Measurements from ENCODE around the gene VPS54. TPM values are rescaled to one million over a fixed set of nuclear protein-coding genes. Genes with fewer than 3 reads are reported as not detected.

Gene VPS54
- total RNA-seq, 4 donors from 2014 or later, result 21.7 to 33.2 (median 27.2) TPM

DNA sequence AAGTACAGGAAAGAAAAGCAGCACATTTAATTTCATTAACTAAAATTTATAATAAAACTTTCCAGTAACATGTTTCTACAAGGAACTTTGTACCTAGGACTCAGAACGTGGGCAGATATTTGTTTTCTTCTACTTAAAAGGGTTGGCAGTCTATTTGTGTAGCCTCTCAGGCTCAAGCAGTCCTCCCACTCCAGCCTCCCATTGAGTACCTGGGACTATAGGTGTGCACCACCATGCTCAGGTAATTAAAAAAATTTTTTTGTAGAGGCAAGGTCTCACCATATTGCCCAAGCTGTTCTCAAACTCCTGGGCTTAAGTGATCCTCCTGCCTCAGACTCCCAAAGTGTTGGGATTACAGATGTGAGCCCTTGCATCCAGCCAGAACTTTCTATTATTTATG lies 140.7 kb downstream of the VPS54 start:
- H3K36me3 ChIP-seq, result peaks cover 0 to 17% of the 10 kb centered on the region in 2 donors
- peaks cover 10 to 61% (median 21%) of the 10 kb centered on the region in 3 donors for H3K4me1 ChIP-seq
- 75 to 79% methylated on average over 1 of the region's 1 CpG for WGBS, 2 donors (ENCODE audit: low coverage in 1 of 2)
- no peak overlapping the region for H3K4me3 ChIP-seq
- no peaks in the 10 kb centered on the region for H3K27me3 ChIP-seq
- H3K9me3 ChIP-seq, result no peaks in the 10 kb centered on the region
- TF ChIP-seq POLR2A (IDR thresholded peaks at IDR 0.05) (no peak), EP300 (IDR thresholded peaks at IDR 0.05) (no peak), POLR2AphosphoS5 (IDR thresholded peaks at IDR 0.05) (no peak)
- TF ChIP-seq, protein P1, sequence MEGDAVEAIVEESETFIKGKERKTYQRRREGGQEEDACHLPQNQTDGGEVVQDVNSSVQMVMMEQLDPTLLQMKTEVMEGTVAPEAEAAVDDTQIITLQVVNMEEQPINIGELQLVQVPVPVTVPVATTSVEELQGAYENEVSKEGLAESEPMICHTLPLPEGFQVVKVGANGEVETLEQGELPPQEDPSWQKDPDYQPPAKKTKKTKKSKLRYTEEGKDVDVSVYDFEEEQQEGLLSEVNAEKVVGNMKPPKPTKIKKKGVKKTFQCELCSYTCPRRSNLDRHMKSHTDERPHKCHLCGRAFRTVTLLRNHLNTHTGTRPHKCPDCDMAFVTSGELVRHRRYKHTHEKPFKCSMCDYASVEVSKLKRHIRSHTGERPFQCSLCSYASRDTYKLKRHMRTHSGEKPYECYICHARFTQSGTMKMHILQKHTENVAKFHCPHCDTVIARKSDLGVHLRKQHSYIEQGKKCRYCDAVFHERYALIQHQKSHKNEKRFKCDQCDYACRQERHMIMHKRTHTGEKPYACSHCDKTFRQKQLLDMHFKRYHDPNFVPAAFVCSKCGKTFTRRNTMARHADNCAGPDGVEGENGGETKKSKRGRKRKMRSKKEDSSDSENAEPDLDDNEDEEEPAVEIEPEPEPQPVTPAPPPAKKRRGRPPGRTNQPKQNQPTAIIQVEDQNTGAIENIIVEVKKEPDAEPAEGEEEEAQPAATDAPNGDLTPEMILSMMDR (IDR thresholded peaks at IDR 0.05), result no peak
- no peak for ATAC-seq
- H3K27ac ChIP-seq, result no peak overlapping the region

DNA sequence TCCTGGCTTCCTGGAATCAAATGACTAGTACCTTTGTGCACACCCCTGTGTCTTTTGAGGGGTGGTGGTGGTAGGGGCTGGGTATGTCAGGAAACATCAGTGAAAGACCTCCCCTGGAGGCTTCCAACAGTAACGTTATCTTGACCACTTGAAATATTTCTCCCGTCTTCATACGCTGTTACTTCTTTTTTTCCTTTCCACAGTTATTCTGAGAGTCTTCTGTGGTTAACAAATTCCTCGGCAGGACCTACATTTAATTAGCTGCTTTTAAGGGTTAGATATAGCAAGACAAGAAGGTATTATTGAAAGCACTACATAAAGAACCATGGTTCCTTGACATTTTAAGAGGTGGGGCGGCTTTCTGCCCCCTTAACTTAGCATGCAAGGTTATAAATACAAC lies 142.9 kb downstream of the VPS54 start:
- no peaks in the 10 kb centered on the region for H3K27me3 ChIP-seq
- 90 to 100% methylated on average over 2 to 5 of the region's 5 CpGs for WGBS, 2 donors (ENCODE audit: low coverage in 1 of 2)
- TF ChIP-seq POLR2A (IDR thresholded peaks at IDR 0.05), result no peak
- TF ChIP-seq, protein P1 (IDR thresholded peaks at IDR 0.05), result no peak
- TF ChIP-seq POLR2AphosphoS5 (IDR thresholded peaks at IDR 0.05), result no peak
- no peak for TF ChIP-seq EP300 (IDR thresholded peaks at IDR 0.05)
- peaks cover 0 to 11% of the 10 kb centered on the region in 2 donors for H3K36me3 ChIP-seq
- no peak overlapping the region for H3K4me3 ChIP-seq
- no peak for ATAC-seq
- H3K4me1 ChIP-seq, result peaks cover 22 to 66% (median 29%) of the 10 kb centered on the region in 3 donors
- H3K9me3 ChIP-seq, result no peaks in the 10 kb centered on the region
- peak overlapping the region in 3 of 4 donors; percentile 59 to 83 (median 70) for H3K27ac ChIP-seq

DNA sequence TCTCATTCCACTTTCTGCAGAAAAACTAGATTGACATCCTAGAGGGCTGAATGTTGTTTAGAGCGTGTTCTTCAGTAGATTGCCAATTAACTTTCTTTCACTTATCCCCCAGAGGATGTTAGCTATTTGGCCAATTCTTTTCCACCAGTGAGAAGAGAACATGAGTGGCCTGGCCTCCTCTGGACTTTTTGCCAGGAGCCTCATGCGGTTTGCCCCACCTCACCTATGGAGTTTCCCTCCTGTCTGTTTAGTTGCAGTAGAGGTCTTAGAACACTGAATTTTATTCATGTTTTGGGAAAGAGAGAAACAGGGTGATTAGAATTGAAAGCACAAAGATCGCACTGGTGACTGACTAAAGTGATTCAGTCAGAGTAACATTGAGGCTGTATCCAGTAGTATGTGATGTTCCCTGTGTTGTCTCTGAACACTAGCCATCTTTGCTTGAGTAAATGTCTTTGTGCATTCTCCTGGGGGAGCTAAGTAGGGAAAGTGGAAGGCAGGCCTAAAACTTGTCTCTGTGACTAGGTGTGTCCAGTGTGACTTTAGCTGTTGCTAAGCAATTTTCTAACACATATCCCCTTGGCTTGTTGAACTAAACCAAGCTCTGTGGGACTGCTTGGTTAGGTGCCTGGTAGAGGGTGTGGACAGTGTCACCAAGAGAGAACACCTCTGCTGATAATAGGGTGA lies 143.5 kb downstream of the VPS54 start:
- H3K4me1 ChIP-seq, result peaks cover 26 to 70% (median 32%) of the 10 kb centered on the region in 3 donors
- 61 to 88% methylated on average over 2 to 3 of the region's 3 CpGs for WGBS, 2 donors (ENCODE audit: low coverage in 1 of 2)
- peak; percentile 32 for ATAC-seq
- H3K27ac ChIP-seq, result peak overlapping the region in 3 of 4 donors; percentile 59 to 83 (median 70)
- peaks cover 0 to 11% of the 10 kb centered on the region in 2 donors for H3K36me3 ChIP-seq
- no peak overlapping the region for H3K4me3 ChIP-seq
- no peaks in the 10 kb centered on the region for H3K9me3 ChIP-seq
- no peaks in the 10 kb centered on the region for H3K27me3 ChIP-seq
- TF ChIP-seq POLR2A (IDR thresholded peaks at IDR 0.05) (no peak), POLR2AphosphoS5 (IDR thresholded peaks at IDR 0.05) (peak; percentile 15)

DNA sequence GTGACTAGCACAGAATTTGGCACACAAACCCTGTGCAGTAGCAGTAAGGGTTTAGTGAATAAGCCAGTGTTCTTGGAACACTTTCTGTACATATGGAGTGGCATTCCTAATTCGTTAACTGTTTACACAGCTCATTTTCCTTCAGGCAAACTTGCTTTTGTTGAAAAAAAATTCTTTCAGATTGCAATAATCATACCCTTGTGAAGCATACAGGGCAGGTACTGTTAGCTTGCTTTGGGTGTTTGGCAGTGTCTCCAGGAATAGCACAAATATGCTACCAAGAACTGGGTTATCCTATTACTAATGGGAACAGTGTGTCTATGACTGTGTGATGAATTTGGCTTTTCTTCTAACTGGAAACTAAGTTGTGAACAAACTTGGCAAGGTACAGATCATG lies 144.1 kb downstream of the VPS54 start:
- peak; percentile 82 for TF ChIP-seq POLR2AphosphoS5 (IDR thresholded peaks at IDR 0.05)
- TF ChIP-seq POLR2A (IDR thresholded peaks at IDR 0.05), result no peak
- H3K9me3 ChIP-seq, result no peaks in the 10 kb centered on the region
- H3K4me3 ChIP-seq, result no peak overlapping the region
- peak; percentile 80 for ATAC-seq
- H3K27ac ChIP-seq, result peak overlapping the region in 3 of 4 donors; percentile 59 to 83 (median 70)
- 13 to 20% methylated on average over 1 of the region's 1 CpG for WGBS, 2 donors (ENCODE audit: low coverage in 1 of 2)
- H3K4me1 ChIP-seq, result peaks cover 26 to 69% (median 32%) of the 10 kb centered on the region in 3 donors
- peaks cover 0 to 11% of the 10 kb centered on the region in 2 donors for H3K36me3 ChIP-seq
- H3K27me3 ChIP-seq, result no peaks in the 10 kb centered on the region

DNA sequence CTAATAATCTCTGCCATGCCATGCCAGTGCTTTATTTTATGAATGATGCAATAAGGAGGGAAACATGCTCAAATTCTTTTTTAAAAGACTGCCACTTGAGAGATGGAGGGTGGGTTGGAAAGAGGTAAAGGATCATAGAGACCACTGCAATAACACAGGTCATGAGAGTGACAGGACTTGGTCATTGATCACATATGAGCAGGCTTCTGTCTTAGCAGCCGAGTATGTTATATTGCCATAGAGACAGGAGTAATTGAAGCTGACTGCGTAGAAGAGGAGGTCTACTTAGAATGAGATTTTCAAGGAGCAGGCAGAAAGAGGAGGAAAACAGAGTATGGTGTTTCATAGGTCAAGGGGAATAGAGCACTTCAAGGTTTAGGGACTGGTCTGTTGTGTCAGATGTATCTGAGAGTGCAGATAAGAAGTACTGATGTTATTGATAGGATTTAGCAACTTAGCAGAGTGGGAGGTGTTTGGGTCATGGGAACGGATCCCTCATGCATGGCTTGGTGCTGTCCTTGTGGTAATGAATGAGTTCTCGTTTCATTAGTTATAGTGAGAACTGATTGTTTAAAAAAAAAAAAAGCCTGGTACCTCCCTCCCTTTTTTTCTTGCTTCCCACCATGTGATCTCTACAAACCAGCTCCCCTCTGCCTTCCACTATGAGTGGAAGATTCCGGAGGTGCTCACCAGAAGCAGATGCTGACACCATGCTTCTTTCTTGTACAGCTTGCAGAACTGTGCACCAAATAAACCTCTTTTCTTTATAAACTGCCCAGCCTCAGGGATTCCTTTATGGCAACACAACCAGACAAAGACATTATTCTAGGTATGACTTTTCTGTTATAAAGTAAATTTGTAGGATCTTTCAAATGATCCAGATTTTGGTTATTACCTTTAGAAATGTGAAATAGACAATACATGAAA lies 144.8 kb downstream of the VPS54 start:
- H3K9me3 ChIP-seq, result no peaks in the 10 kb centered on the region
- peak overlapping the region in 3 of 4 donors; percentile 59 to 83 (median 70) for H3K27ac ChIP-seq
- ATAC-seq, result no peak
- H3K4me1 ChIP-seq, result peaks cover 26 to 68% (median 32%) of the 10 kb centered on the region in 3 donors
- H3K36me3 ChIP-seq, result peaks cover 0 to 11% of the 10 kb centered on the region in 2 donors
- WGBS, 2 donors (ENCODE audit: low coverage in 1 of 2), result 92 to 99% methylated on average over 4 to 5 of the region's 5 CpGs
- TF ChIP-seq, protein P1 (IDR thresholded peaks at IDR 0.05), result no peak
- TF ChIP-seq POLR2A (IDR thresholded peaks at IDR 0.05) (no peak), POLR2AphosphoS5 (IDR thresholded peaks at IDR 0.05) (no peak), EP300 (IDR thresholded peaks at IDR 0.05) (no peak)
- no peak overlapping the region for H3K4me3 ChIP-seq
- H3K27me3 ChIP-seq, result no peaks in the 10 kb centered on the region

Data from gastroesophageal sphincter (tissue), 4 donors.